Suppressor macrophage (primary cell): Measurements from ENCODE around the gene MORC2.

Source experiments
- DNase-seq, 4 experiments: peaks; one replicate each; pipeline ENCODE4 v3.0.0-alpha.2; 2020 to 2022

Gene MORC2

DNA sequence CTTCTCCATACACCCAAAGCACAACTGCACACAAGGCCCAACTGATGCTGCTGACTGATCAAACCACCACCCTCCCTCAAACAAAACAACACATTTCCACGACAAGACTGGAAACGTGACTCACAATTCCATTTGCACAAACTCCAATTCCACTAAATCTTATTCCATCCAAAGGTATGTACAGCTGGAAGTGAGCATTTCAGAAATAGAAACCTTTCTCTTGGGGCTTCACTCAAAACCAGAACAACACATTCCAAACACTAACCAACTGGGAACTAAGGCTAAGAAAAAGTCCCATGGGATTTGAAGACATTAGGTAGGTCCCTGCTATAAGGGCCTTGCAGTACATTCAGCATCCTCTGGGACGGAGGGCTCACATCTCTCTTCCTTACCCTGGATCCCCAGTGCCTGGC lies 19.6 kb downstream of the MORC2 start:
- no peak for DNase-seq

DNA sequence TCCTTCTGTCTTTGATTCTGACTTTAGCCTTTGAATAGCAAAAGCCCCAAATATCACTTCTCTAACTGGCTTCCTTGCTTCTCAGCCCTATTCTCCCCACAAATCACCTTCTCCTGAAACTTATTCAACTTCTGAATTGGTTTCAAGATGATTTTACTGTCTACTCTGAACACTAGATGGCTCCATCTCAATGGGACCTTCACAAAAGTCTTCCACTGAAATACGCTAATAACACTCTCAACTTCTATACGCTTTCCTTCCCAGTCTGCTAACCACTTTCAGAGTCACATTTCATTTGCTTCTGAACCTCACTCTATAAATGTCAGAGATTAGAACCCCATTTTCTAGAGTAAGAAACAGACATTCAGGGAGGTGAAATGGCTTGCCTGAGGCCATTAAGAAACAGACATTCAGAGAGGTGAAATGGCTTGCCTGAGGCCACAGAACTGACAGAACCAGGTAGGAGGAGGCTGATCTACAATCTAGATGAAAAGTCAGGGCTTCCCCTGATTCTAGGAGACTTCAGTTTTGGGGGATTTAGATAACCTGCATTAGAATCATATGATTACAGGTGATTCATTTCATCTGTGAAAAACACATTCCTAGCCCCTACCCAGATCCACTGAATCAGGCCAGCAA lies 20.6 kb downstream of the MORC2 start:
- peak; percentile 9 to 63 (median 34) for DNase-seq

DNA sequence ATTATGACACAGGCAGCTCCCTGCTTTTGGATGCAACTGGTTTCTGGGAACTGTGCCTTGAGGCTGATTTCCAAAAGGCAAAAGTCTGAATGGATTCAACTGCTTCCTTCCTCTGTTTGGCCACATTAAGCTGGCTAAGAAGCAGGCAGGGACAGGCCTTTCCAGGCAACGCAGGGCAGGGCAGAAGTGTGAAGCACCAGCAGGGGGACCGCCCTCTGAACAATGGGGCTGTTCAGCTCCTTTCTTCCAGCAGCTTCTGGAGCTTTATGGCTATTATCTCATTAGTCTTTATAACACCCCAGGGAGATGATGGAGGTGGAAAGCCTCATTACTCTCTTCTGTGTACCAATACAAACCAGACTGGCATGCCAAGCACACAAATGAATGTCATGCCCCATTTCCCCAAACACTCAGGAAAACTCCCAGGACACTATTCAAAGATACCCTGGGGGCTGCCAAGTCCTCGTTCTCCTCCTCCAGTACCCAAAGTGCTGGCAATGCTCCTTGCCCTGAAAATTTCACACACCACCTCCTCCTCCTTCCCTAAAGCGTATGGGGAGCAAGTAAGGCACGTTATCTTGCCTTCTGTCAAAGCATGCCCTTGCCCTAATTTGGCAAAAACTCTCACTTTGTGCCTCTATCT lies 21.3 kb downstream of the MORC2 start:
- DNase-seq, result no peak

DNA sequence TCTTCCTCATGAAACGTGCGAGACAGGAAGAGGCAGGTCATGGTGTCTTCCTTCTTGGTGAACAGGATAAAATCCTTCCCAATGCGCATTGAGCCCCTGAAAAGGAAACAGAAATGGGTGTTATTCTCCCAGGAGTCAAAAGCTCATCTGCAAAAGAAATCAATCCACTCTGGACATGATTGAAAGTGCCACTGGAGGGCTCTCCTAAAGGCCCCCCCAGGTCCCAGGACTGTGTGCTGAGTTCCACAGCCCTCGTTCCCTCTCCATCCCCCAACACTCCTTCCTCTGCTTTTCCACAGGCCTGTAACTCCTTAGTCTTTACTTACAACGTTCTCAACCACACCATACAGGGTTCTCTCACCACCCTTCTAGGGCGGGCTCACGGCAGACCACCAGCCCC lies 22.2 kb downstream of the MORC2 start:
- DNase-seq, result no peak

DNA sequence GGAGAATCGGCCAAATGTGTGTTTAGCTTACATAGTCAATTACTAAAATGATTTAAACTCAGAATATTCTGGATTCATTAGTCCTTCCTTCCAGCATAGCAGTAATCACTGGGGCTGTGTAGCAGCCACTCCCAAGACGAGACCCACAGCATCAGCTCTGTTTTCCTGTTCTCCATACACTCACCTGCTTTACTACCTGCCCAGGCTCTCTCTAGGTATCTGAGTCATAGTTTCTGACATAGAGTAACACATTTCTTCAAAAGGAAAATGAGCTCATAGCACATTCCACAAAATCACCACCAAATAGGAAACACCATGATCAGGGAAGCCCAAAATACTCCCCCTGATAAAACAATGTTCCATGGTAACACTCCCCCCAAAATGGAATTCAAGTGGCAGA lies 22.9 kb downstream of the MORC2 start:
- no peak for DNase-seq

DNA sequence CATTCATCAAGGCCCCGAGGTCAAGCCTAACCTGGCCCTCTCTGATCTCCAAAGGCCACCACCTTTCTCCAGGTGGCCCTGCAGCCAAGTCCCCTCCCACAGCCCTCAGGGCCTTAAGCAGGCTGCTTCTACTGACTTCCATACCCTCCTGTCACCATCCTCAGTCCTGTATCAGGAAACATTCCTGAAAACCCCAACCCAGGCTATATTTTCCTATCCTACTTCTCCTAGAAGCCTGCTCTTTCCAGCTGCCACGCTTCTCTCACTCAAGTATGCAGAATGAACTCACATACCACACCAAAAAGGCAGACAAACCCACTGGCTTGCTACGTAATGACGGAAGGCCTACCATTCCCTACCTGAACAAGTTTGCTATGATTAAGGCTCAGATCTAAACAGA lies 23.6 kb downstream of the MORC2 start:
- no peak for DNase-seq

DNA sequence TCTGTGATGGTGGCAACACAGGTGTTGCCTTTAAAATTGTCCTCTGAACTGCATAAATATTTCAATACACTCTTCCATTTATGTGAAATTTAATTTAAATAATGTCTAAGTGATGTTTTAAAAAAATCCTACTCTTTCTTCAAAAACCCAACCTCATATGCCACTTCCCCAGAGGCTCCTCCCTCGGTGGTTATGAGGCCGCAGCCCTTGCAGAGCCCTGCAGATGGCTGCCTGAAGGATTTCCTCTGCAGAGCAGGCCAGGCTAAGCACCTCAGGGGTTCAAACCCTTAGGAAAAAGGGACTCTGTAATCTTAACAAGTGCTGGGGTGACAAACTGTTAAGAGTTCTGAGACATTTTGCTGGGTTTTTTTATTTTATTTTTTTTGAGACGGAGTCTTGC lies 25.2 kb downstream of the MORC2 start:
- DNase-seq, result no peak

DNA sequence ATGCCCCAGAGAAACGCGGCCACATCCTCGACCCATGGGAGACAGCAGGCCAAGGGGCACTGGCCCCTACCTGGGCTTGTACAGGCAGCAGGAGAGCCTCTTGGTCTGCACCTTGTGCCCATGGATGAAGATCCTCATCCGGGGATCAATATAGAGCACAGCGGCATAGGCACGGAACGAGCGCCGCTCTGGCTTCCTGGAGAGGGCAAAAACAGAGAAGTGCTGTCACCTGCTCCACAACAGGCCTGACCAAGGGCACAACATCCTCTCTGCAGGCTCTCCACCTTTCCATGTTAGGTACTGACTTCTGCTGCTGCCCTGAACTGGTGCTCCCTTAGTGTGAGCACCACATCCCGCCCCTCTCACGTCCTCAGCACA lies 27.2 kb downstream of the MORC2 start:
- DNase-seq, result no peak

DNA sequence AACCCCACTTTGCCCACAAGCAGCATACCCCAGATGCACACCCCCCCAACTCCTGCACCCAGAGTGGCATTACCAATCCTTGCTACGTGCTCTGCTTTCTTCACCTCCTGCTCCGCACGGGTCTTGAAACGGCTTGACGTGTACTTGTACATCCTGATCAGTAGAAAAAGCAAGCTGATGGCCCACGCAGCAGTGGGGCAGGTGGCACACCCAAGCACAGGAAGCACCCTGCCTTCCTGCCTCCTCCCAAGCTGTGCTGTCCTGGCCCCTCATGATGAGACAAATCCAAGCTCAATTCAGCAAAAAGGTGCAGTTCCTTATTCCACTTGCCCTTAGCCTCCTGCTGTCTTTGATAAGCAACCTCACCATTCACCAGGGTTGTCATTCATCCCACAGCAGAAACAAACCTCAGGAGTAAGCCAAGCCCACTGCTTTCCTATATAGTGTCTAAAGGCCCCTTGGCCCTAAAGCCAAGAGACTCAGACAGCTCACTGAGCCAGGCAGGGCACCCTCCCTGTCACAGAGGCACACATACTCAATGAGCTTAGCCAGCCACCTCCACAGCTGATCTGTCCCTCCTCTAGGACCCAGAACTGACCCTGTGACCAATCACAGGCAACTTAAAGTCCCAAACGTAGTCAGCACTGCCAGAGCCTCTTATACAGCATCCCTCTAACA lies 27.8 kb downstream of the MORC2 start:
- no peak for DNase-seq

DNA sequence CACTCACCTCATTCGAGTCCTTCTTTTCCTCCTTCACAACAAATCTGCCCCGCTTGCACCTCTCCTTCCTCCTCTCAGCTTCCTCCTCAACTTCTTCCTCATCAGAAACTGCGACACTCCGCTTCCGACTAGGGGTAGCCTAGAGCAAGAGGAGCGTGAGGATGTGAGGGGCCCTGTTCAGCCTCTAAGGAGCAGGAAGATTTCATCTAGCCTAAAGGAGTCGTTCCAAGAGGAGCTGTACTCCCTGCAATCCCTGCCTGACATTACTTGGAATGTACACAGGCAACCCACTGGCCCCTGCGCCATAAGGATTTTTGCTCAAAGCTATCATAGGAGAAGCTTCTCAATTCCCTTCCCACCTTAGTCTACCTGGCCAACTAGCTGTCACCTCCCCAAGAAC lies 34.5 kb downstream of the MORC2 start:
- no peak for DNase-seq

DNA sequence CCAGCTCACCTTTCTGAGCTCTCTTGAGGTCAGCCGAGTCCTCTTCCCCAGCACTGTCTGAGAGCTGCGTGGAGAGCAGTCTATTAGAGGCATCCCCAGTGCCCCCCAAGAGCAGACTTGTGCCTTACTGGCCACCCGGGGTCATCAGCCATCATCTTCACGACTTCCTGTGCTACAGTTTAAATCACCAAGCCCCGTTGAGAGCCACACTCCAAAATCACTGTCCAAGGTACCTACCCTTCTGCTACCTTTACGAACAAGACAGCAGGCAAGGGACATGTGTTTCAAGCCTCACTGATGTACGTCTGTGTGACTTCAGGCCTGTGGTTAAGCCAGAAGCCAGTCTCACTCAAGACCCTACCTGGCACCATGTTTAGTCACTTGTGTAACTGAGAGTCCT lies 35.1 kb downstream of the MORC2 start:
- DNase-seq, result no peak

DNA sequence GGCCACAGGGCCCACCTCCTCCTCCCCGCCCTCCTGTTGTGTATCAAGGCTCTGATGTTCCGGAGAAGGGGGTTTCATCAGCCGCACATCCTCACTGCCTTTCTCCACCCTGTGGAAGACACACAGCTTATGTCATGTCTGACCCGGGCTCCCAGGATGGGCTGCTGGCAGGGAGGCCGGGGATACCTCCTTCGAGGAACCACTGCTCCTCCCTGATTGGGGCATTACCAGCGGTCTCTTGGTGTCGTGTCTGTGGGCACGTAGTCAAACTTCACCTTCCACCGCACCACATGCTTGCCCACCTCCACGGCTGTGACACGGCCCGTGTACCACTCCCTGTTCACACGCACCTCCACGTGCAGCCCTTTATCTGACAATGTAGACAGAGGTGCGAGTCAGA lies 35.9 kb downstream of the MORC2 start:
- no peak for DNase-seq

DNA sequence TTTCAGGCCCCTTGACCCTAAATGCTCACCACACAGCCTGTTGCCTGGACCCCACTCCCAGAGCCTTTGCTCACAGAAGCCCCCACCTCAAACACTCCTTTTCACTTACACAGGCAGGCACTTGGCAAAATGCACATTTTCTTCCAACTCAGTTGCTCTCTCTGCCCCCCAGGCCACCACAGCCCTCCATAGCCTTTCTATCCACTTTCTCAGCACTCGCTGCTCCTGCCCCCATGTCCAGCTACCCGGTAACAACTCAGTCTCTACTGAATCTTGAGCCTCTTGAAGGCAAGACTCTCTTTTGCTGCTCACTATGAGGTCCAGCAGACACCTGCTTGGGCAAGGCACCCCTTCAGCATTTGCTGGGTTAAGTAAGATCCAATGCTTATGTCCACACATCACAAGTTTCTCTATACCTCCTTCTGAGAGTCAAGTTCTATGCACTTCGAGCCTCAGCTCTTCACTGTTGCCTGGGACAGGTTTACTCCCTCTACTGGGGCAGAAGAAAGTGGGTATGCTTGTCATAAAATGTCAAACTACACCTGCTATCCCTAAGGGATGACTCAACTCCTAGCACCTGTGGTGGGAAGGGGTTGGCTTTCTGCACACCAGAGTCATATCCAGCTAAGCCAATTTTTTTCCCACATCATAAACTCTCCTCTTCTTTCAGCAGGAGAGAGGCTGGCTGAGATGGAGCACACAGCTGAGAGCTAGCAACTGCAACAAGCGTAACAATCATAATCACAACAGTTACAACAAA lies 36.9 kb downstream of the MORC2 start:
- no peak for DNase-seq

DNA sequence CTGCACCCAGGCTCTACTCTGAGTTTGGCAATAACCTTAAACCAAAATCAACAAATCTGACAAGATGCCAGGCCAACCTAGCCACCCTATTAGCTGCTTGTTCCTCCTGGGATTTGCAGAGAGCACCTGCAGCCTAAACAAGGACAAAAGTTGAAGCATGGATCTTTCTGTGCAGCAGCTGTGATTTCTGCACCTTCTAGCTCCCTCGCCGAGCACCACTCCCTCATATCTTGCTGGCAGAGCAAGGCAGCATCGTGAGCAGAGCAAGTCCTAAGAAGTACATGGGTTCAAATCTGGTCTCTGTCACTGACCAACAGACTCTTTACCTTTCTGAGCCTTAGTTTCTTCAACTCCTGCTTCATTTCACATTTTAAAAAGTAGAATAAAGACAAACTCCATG lies 38.3 kb downstream of the MORC2 start:
- no peak for DNase-seq

DNA sequence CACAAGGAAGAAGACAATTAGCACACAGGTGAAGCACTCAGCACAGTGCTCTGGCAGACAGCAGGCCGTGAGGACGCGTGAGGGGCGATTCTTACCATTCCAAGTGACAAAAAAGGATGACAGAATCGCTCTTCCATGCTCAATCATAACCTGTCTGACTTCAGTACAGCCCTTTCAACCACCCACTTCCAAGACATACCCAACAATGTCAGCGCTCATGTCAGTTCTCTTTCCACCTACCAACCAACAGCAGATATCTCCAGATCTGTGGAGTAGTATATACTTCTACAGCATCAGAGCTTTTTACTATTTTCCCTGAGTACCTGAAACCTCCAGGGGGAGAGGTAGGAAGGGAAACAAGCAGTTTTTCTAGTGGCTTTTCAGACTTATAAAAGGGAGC lies 40.2 kb downstream of the MORC2 start:
- no peak for DNase-seq

DNA sequence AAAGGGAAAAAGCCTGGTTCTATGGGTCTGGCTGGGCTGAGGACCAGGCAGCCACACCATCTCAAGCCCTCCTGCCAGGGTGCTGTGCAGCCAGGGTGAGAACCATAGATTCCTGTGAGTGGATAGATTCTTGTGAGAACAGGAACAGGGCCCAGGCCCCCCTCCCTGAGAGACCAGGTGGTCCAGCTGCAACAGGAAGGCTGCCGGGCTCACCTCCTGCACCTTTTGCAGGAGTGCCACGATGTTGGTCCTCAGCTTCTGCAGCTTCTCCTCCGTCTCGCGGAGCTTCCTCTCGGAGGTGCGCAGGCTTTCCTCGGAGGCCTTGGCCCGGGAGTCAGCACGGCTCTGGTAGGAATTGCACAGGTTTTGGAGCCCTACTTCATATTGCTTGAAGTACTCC lies 40.8 kb downstream of the MORC2 start:
- DNase-seq, result no peak

DNA sequence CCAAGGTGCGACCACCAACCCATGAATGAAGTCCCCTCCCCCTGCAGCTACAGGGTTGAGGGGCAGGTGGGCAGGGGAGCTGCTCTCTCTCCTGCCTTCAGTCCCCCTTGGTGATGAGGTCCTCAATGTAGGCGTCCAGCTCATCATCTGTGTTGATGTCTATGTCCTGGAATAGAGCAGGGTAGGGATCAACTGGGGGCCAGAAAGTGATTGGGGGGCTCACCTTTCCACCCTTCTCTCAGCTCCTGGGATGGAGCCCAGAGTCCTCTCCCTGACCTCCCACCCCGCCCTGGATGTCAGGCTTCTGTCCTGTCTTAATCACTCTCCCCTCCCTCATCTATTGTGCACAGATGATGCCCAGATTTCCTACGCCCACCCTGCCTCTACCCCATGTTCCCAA lies 41.9 kb downstream of the MORC2 start:
- DNase-seq, result no peak

DNA sequence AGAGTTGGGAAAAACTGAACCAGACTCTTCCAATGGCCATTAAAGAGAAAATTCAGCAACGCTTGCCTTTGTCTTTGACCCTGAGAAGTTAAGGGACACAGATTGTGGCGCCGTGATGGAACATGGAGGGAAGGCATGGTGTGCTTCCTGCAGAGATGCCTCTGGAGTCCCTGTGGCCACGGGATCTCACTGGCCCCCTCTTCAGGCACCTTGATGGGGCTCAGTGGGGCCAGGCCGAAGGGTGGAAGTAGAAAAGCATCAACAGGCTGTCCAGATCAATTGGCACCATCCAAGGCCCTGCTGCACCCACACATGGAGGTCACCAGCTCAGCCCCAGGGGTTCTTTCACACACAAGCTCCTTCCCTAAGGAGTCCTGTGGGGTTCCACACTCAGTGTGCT lies 42.9 kb downstream of the MORC2 start:
- DNase-seq, result no peak

DNA sequence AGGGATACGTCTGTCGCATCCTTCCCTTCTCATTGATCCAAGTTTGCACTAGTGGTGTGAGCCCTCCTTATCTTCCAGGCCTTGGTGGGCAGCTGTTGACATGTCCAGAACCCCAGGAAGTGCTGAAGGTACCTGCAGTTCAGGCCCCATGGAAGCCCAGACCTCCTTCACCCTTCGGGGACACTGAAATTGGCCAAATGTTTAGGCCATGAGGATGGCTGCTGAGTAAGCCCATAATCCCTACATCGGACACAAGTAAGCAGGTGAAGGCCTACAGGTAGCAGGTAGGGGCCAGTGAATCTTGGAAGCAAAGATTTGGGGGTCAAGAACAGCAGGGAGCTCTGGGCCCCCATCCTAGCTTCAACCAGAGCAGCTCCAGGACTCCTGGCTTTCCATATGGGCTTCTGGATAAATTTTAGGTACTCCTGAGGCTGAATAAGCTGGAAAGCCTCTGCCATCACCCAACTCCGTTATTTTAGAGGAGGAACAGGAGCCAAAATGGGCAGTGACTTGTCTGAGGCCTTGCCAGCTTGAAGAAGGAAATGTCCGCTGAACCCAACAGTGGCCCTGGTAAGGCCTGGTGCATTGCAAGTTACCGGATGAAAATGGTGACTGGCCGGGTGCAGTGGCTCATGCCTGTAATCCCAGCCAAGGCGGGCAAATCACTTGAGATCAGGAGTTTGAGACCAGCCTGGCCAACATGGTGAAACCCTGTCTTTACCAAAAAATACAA lies 45.2 kb downstream of the MORC2 start:
- DNase-seq, result no peak

DNA sequence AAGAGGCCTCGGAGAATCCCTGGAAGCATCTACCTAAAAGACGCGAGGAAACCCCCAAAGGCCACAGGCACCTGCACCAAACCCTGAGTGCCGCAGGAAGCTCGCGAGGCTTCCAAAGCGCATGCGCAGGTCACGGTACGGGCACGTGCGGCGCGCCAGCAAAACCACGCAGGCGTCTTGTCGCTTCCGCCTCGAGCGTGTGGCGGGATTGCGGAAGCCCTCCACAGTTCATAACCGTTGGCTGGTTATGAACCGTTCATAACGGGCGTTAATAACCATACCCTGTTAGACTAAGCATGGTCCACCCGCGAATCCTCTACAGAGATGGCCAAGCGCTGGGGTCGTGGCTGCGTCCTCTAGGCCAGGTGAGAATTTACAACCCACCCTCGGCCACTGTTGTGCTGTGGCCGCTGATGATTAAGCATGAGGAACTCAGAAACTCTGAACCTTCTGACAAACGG lies 46.4 kb downstream of the MORC2 start:
- peak; percentile 79 to 92 (median 86) for DNase-seq

DNA sequence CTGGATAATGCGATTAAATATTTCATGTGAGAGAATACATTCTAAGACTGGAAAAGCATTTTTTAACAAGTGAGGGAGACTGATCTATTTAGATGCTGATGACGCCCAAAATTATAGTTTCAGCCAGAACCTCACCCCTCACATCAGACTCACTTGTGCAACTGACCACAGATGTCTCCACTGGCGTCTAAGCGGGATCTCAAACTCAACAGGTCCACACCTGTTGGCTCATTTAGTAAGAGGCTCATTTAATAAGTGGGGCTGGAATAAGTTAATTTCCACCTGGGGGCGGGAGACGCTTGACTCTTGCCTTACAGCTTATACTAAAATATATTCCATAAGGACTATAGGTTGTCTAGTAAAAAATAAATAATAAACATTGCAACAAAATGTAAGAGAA lies 47.5 kb downstream of the MORC2 start:
- no peak for DNase-seq

DNA sequence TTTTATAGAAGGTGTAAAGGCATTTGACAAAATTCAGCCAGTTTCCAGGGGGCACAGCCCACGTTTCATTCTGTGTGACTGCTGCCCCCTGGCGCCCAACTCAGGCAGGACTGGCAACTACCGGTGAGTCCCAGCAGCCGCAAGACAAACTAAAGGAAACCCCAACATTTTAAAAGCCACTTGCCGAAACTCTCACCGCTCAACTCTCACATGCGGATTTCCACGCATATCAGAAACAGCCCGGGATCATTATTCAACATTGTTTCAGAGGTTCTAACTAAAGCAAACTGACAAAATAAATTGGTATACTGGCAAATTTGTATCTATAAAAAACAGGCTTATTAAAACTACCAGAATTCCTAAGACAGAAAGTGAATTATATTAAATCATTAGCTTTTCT lies 48.2 kb downstream of the MORC2 start:
- peak; percentile 76 to 89 (median 84) for DNase-seq

DNA sequence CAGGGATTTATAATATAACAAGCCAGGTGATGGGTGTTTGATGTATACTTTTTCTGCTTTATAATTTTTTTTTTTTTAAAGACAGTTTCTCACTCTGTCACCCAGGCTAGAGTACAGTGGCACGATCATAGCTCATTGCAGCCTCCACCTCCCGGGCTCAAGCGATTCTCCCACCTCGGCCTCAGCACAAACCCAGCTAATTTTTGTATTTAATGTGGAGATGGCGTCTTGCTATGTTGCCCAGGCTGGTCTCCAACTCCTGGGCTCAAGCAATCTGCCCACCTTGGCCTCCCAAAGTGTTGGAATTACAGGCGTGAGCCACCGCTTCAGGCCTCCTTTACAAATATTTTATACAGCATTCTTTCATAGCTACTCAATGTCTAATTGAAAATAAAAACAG lies 48.6 kb downstream of the MORC2 start:
- no peak for DNase-seq
